ENCODE data around the gene ERICH2.

ERICH2 gene

GRCh38 chr2:170840717-170841210 is 70.6 kb downstream of the ERICH2 start:
- Histone ChIP-seq H3K27me3 (ENCODE audit: insufficient read depth, poor library complexity, severe bottlenecking) (peaks cover 3% of the 10 kb centered on the region), H3K4me3 (replicated peaks; ENCODE audit: insufficient read depth, low read length) (no peak overlapping the region), H3K27ac (replicated peaks) (no peak overlapping the region)
- no peak for DNase-seq (ENCODE audit: low read depth in 1 of 2, low spot score in 1 of 2)
- no peak for TF ChIP-seq GABPA (IDR thresholded peaks at IDR 0.05; ENCODE audit: low read depth)
- TF ChIP-seq SPI1 (IDR thresholded peaks at IDR 0.05; ENCODE audit: borderline replicate concordance, low read depth), result no peak
- no peak for TF ChIP-seq POLR2AphosphoS5 (IDR thresholded peaks at IDR 0.05; ENCODE audit: low read depth)
- no peak for TF ChIP-seq REST (IDR thresholded peaks at IDR 0.05; ENCODE audit: insufficient replicate concordance, low read depth)
- no peak for TF ChIP-seq CTCF (IDR thresholded peaks at IDR 0.05; ENCODE audit: insufficient read depth, low read length)

- Histone ChIP-seq H3K27ac (replicated peaks) (no peak overlapping the region), H3K4me3 (replicated peaks; ENCODE audit: insufficient read depth, low read length) (no peak overlapping the region), H3K27me3 (ENCODE audit: insufficient read depth, poor library complexity, severe bottlenecking) (peaks cover 3% of the 10 kb centered on the region)
- no peak for TF ChIP-seq POLR2AphosphoS5 (IDR thresholded peaks at IDR 0.05; ENCODE audit: low read depth)
- TF ChIP-seq REST (IDR thresholded peaks at IDR 0.05; ENCODE audit: insufficient replicate concordance, low read depth), result no peak
- no peak for TF ChIP-seq CTCF (IDR thresholded peaks at IDR 0.05; ENCODE audit: insufficient read depth, low read length)
- no peak for TF ChIP-seq GABPA (IDR thresholded peaks at IDR 0.05; ENCODE audit: low read depth)
- no peak for TF ChIP-seq SPI1 (IDR thresholded peaks at IDR 0.05; ENCODE audit: borderline replicate concordance, low read depth)
- no peak for DNase-seq (ENCODE audit: low read depth in 1 of 2, low spot score in 1 of 2)
These were observed 72.6 kb downstream of the ERICH2 start for GRCh38 chr2:170842785-170843184.

- peaks cover 1% of the 10 kb centered on the region for H3K27me3 ChIP-seq (ENCODE audit: insufficient read depth, poor library complexity, severe bottlenecking)
- DNase-seq (ENCODE audit: low read depth in 1 of 2, low spot score in 1 of 2), result no peak
- no peak for TF ChIP-seq POLR2AphosphoS5 (IDR thresholded peaks at IDR 0.05; ENCODE audit: low read depth)
- TF ChIP-seq REST (IDR thresholded peaks at IDR 0.05; ENCODE audit: insufficient replicate concordance, low read depth), result no peak
- TF ChIP-seq CTCF (IDR thresholded peaks at IDR 0.05; ENCODE audit: insufficient read depth, low read length), result no peak
- no peak for TF ChIP-seq SPI1 (IDR thresholded peaks at IDR 0.05; ENCODE audit: borderline replicate concordance, low read depth)
- H3K4me3 ChIP-seq (replicated peaks; ENCODE audit: insufficient read depth, low read length), result no peak overlapping the region
- H3K27ac ChIP-seq (replicated peaks), result no peak overlapping the region
These were observed 73.5 kb downstream of the ERICH2 start for GRCh38 chr2:170843656-170844055.
